GM19324 (cell line): Measurements from ENCODE around the gene TAP2.

Source experiments
- ATAC-seq: cut with Tn5 transposase; IDR thresholded peaks from one replicate; pipeline ENCODE4 v1.9.1; 2021; ENCODE audit warnings: mild to moderate bottlenecking, moderate library complexity; ENCODE audit not compliant: unreplicated experiment, low FRiP score

Gene TAP2

DNA sequence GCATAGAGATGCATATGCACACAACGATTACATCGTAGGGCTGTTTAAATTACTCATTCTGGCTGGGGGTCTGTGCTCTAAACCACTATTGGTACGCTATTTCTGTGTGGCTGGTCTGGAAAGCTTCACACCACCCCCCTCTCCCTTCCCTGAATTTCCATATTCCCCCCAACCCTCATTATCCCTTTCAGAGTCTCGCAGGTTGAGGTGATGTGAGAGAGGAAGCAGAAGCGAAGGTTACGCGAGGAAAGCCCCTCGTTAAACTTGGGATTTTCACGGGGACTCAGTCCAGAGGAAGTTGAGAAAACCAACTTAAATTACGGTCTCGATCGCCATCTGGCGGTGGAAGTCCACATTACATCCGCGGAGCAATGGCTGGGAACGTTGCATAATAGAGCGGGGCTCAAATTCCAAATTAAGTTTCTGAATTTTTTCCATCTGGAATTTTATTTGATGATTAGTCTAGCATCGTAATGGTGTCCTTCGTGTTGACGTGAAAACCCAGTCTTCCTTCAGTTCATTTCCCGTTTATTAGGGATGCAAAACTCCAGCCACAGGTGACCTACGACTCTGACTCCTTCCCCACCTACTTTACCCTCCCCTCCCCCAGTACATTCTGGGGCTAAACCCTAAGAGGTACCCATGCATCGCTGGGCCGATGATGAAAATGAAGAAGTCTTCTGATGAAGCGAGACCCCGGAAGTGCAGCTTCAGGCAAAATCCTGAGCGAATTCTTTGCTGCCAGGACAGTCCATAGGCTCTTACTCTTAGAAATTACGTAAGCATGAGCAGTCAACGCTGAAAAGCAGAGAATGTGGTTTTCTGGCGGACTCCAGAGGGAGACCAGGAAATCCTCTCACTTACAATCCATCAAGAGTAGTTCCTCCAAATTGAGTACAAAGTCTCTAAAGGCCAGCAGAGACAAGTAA, 41.4 kb downstream of the TAP2 start:
- no peak for ATAC-seq

DNA sequence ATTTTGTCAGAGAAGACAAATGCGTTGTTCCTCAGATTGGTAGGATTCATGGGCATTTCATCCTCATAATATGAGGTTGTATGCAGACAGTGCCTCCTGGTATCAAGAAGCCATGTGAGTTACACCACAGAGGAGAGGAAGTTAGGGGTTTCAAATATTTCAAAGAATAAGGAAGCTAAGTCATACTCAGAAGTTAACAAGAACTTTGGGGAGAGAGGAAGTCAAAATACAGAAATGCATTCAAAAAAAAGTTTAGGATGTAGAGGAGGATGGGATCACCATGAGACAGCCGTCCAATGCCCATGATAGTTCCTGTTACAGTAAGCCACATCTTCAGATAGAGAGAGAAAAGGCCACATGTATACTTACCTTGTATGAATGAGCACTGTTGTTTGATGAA, 44.0 kb downstream of the TAP2 start:
- no peak for ATAC-seq

DNA sequence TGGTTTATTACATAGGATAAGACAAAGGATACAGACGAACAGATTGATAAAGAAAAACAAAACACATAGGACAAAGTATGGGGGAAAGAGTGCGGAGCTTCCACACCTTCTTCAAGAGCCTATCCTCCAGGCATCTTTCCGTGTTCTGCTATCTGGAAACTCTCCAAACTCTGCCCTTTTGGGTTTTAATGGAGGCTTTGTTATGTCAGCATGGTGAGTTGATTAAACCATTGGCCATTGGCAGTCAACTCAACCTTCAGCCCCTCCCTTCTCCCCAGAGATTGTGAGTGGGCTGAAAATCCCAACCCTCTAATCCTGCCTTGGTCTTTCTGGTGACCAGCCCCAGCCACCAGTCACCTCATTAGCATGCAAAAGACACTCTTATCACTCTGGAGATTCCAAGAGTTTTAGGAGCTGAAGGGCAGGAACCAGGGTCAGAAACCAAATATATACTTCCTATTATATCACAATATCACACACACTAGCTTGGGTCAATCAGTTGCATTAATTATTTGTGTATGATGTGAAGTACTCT, 45.6 kb downstream of the TAP2 start:
- no peak for ATAC-seq

DNA sequence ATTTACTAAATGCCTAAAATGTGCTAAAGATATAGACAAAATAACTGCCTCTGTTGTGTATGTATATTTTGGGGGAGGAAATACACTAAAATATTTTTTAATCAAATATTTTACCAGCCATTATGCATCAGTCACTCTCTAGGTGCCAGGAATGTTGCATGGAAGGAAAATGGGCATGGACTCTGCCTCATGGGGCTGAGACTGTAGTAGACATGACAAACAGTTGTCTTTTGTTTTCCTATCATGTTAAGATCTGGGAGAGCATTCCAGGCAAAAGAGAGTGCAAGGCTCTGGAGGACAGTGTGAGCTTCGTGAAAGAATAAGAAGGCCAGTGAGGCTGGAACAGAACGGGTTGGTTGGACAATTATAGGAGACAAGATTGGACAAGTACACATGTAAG, 48.2 kb downstream of the TAP2 start:
- ATAC-seq, result no peak
